ENCODE results near the gene NXPH1. TPM values are rescaled to one million over a fixed set of nuclear protein-coding genes. Genes with fewer than 3 reads are reported as not detected.

The NXPH1 gene
- total RNA-seq, 1 donor from 2014 or later = not detected

- no peak overlapping the region for H3K4me3 Mint-ChIP-seq (ENCODE audit: unreplicated experiment)
- TF ChIP-seq CTCF (IDR thresholded peaks at IDR 0.05) = no peak
- no peaks in the 10 kb centered on the region for H3K4me1 Mint-ChIP-seq (ENCODE audit: low read depth)
- H3K9me3 Mint-ChIP-seq (ENCODE audit: low read depth) = peaks cover 6% of the 10 kb centered on the region
- H3K36me3 Mint-ChIP-seq (ENCODE audit: low read depth) = no peaks in the 10 kb centered on the region
- H3K27ac Mint-ChIP-seq (ENCODE audit: unreplicated experiment) = no peak overlapping the region
- peaks cover 1% of the 10 kb centered on the region for H3K27me3 Mint-ChIP-seq (ENCODE audit: low read depth)
- DNase-seq (ENCODE audit: low spot score) = no peak
Measured at GRCh38 chr7:8597565-8597964, 164.2 kb downstream of the NXPH1 start.

GRCh38 chr7:8601121-8601520, 167.7 kb downstream of the NXPH1 start:
- no peak overlapping the region for H3K4me3 Mint-ChIP-seq (ENCODE audit: unreplicated experiment)
- H3K4me1 Mint-ChIP-seq (ENCODE audit: low read depth) = no peaks in the 10 kb centered on the region
- peaks cover 6% of the 10 kb centered on the region for H3K9me3 Mint-ChIP-seq (ENCODE audit: low read depth)
- no peak overlapping the region for H3K27ac Mint-ChIP-seq (ENCODE audit: unreplicated experiment)
- H3K36me3 Mint-ChIP-seq (ENCODE audit: low read depth) = no peaks in the 10 kb centered on the region
- H3K27me3 Mint-ChIP-seq (ENCODE audit: low read depth) = no peaks in the 10 kb centered on the region
- TF ChIP-seq CTCF (IDR thresholded peaks at IDR 0.05) = no peak
- DNase-seq (ENCODE audit: low spot score) = no peak

GRCh38 chr7:8605221-8605620, 171.8 kb downstream of the NXPH1 start:
- H3K36me3 Mint-ChIP-seq (ENCODE audit: low read depth) = no peaks in the 10 kb centered on the region
- no peak for TF ChIP-seq CTCF (IDR thresholded peaks at IDR 0.05)
- no peak overlapping the region for H3K4me3 Mint-ChIP-seq (ENCODE audit: unreplicated experiment)
- H3K27me3 Mint-ChIP-seq (ENCODE audit: low read depth) = no peaks in the 10 kb centered on the region
- no peaks in the 10 kb centered on the region for H3K4me1 Mint-ChIP-seq (ENCODE audit: low read depth)
- peaks cover 2% of the 10 kb centered on the region for H3K9me3 Mint-ChIP-seq (ENCODE audit: low read depth)
- no peak overlapping the region for H3K27ac Mint-ChIP-seq (ENCODE audit: unreplicated experiment)
- DNase-seq (ENCODE audit: low spot score) = no peak

- TF ChIP-seq CTCF (IDR thresholded peaks at IDR 0.05) = no peak
- peaks cover 2% of the 10 kb centered on the region for H3K9me3 Mint-ChIP-seq (ENCODE audit: low read depth)
- H3K4me1 Mint-ChIP-seq (ENCODE audit: low read depth) = no peaks in the 10 kb centered on the region
- no peaks in the 10 kb centered on the region for H3K36me3 Mint-ChIP-seq (ENCODE audit: low read depth)
- peaks cover 4% of the 10 kb centered on the region for H3K27me3 Mint-ChIP-seq (ENCODE audit: low read depth)
- no peak for DNase-seq (ENCODE audit: low spot score)
- no peak overlapping the region for H3K4me3 Mint-ChIP-seq (ENCODE audit: unreplicated experiment)
- H3K27ac Mint-ChIP-seq (ENCODE audit: unreplicated experiment) = no peak overlapping the region
Measured at GRCh38 chr7:8612584-8612983, 179.2 kb downstream of the NXPH1 start.

GRCh38 chr7:8613191-8613590, 179.8 kb downstream of the NXPH1 start:
- DNase-seq (ENCODE audit: low spot score) = no peak
- Mint-ChIP-seq H3K4me3 (ENCODE audit: unreplicated experiment) (no peak overlapping the region), H3K27ac (ENCODE audit: unreplicated experiment) (no peak overlapping the region), H3K4me1 (ENCODE audit: low read depth) (no peaks in the 10 kb centered on the region), H3K27me3 (ENCODE audit: low read depth) (peaks cover 4% of the 10 kb centered on the region), H3K9me3 (ENCODE audit: low read depth) (no peaks in the 10 kb centered on the region), H3K36me3 (ENCODE audit: low read depth) (no peaks in the 10 kb centered on the region)
- TF ChIP-seq CTCF (IDR thresholded peaks at IDR 0.05) = no peak

All from chondrocyte (in vitro differentiated cells).